Activated CD8-positive, alpha-beta T cell treated with anti-CD3 and anti-CD28 coated beads for 36 hours (primary cell): ENCODE measurements around the gene SETBP1. TPM values are rescaled to one million over a fixed set of nuclear protein-coding genes. Genes with fewer than 3 reads are reported as not detected.

Experiments
- ATAC-seq: fragments of 200-7000 bp; cut with Tn5 transposase; one replicate; pipeline ENCODE4 v1.10.0; 2021; ENCODE audit warnings: mild to moderate bottlenecking, moderate library complexity
- CTCF ChIA-PET: fragments of 350-600 bp; sonication (Branson Sonifier 250); formaldehyde crosslinking; loops from one replicate; lab custom pipeline; 2021; ENCODE audit warnings: antibody characterized with exemption; lab: Charles Lee
- POLR2A ChIA-PET: fragments of 350-600 bp; sonication (Branson Sonifier 250); formaldehyde crosslinking; loops from one replicate; lab custom pipeline; 2021; ENCODE audit warnings: antibody characterized with exemption; lab: Charles Lee
- DNase-seq: peaks from one replicate; pipeline ENCODE4 v3.0.0-alpha.2; 2020
- H3K27ac Mint-ChIP-seq: one replicate; pipeline ENCODE4 v1.8.0; 2021; ENCODE audit warnings: mild to moderate bottlenecking, mixed read lengths
- H3K27me3 Mint-ChIP-seq: one replicate; pipeline ENCODE4 v1.8.0; 2021; ENCODE audit warnings: mixed read lengths
- H3K36me3 Mint-ChIP-seq: one replicate; pipeline ENCODE4 v1.8.0; 2021; ENCODE audit warnings: low read depth, mixed read lengths
- H3K4me1 Mint-ChIP-seq: one replicate; pipeline ENCODE4 v1.8.0; 2021; ENCODE audit warnings: low read depth, mixed read lengths
- H3K4me3 Mint-ChIP-seq: one replicate; pipeline ENCODE4 v1.8.0; 2021; ENCODE audit warnings: mild to moderate bottlenecking, moderate library complexity, mixed read lengths
- H3K9me3 Mint-ChIP-seq: one replicate; pipeline ENCODE4 v1.8.0; 2021; ENCODE audit warnings: mixed read lengths
- CTCF ChIP-seq: fragments of 200-600 bp; IDR thresholded peaks from one replicate; pipeline ENCODE4 v1.8.0; 2022; ENCODE audit warnings: antibody characterized with exemption, mild to moderate bottlenecking
- intact Hi-C: fragments of 100-400 bp; cut with micrococcal nuclease; formaldehyde crosslinking; loops from one replicate; pipeline ENCODE4 v1.10.0; 2022
- total RNA-seq, 2 experiments: library from RNA; stranded (reverse); gene quantifications; one replicate each; pipeline ENCODE4 v1.2.3, GENCODE V29; 2021

SETBP1 gene
- total RNA-seq, 2 experiments from 2014 or later, result 10.2 to 10.4 TPM

- Mint-ChIP-seq H3K4me3 (no peak overlapping the region), H3K27ac (no peak overlapping the region), H3K36me3 (peaks cover 2% of the 10 kb centered on the region), H3K9me3 (no peaks in the 10 kb centered on the region), H3K4me1 (peaks cover 10% of the 10 kb centered on the region), H3K27me3 (peaks cover 2% of the 10 kb centered on the region)
- DNase-seq, result no peak
- ATAC-seq, result no peak
- intact Hi-C loops, result no loop called here
- CTCF ChIA-PET, result interaction anchor here (0.8 kb wide), 1 partner anchor 129 kb away, joined by 3 read pairs; no protein-coding TSS in a partner anchor
- POLR2A ChIA-PET, result interaction anchor here (1.2 kb wide), 1 partner anchor 16 kb away, joined by 3 read pairs; no protein-coding TSS in a partner anchor
- TF ChIP-seq CTCF, result no peak
Measured at GRCh38 chr18:44708451-44709083, 27.9 kb downstream of the SETBP1 start.

GRCh38 chr18:44709307-44710126 is 28.8 kb downstream of the SETBP1 start:
- H3K27me3 Mint-ChIP-seq, result peaks cover 4% of the 10 kb centered on the region
- DNase-seq, result no peak
- ChIA-PET POLR2A (interaction anchor here (0.9 kb wide), 1 partner anchor 12 kb away, joined by 3 read pairs; no protein-coding TSS in a partner anchor), CTCF (interaction anchor here (0.8 kb wide), 1 partner anchor 130 kb away, joined by 3 read pairs; no protein-coding TSS in a partner anchor)
- intact Hi-C loops, result no loop called here
- H3K4me1 Mint-ChIP-seq, result peaks cover 8% of the 10 kb centered on the region
- H3K4me3 Mint-ChIP-seq, result no peak overlapping the region
- no peak for TF ChIP-seq CTCF
- peaks cover 2% of the 10 kb centered on the region for H3K36me3 Mint-ChIP-seq
- ATAC-seq, result peak; percentile 39
- no peaks in the 10 kb centered on the region for H3K9me3 Mint-ChIP-seq
- H3K27ac Mint-ChIP-seq, result no peak overlapping the region

- no peaks in the 10 kb centered on the region for H3K9me3 Mint-ChIP-seq
- POLR2A ChIA-PET, result no interaction called here
- H3K27ac Mint-ChIP-seq, result no peak overlapping the region
- intact Hi-C loops, result no loop called here
- H3K27me3 Mint-ChIP-seq, result peaks cover 4% of the 10 kb centered on the region
- CTCF ChIA-PET, result no interaction called here
- no peak for DNase-seq
- no peak for ATAC-seq
- H3K36me3 Mint-ChIP-seq, result peaks cover 2% of the 10 kb centered on the region
- TF ChIP-seq CTCF, result no peak
- H3K4me3 Mint-ChIP-seq, result no peak overlapping the region
- H3K4me1 Mint-ChIP-seq, result peaks cover 8% of the 10 kb centered on the region
Measured at GRCh38 chr18:44710931-44711330, 30.2 kb downstream of the SETBP1 start.

- Mint-ChIP-seq H3K4me1 (peaks cover 13% of the 10 kb centered on the region), H3K27me3 (peaks cover 4% of the 10 kb centered on the region), H3K9me3 (no peaks in the 10 kb centered on the region), H3K27ac (no peak overlapping the region), H3K36me3 (peaks cover 2% of the 10 kb centered on the region), H3K4me3 (no peak overlapping the region)
- ATAC-seq (no peak), DNase-seq (no peak)
- TF ChIP-seq CTCF, result no peak
- ChIA-PET POLR2A (no interaction called here), CTCF (no interaction called here)
- intact Hi-C loops, result no loop called here
Measured at GRCh38 chr18:44712025-44712424, 31.3 kb downstream of the SETBP1 start.

GRCh38 chr18:44713435-44713834 is 32.7 kb downstream of the SETBP1 start:
- Mint-ChIP-seq H3K27me3 (peaks cover 4% of the 10 kb centered on the region), H3K36me3 (peaks cover 2% of the 10 kb centered on the region), H3K27ac (no peak overlapping the region), H3K4me3 (no peak overlapping the region), H3K4me1 (peaks cover 18% of the 10 kb centered on the region), H3K9me3 (no peaks in the 10 kb centered on the region)
- CTCF ChIA-PET, result no interaction called here
- no peak for TF ChIP-seq CTCF
- DNase-seq (no peak), ATAC-seq (no peak)
- intact Hi-C loops, result no loop called here
- POLR2A ChIA-PET, result interaction anchor here (0.6 kb wide), 1 partner anchor 297 kb away, joined by 3 read pairs; no protein-coding TSS in a partner anchor
